ENCODE measurements around the gene AIMP2. TPM values are rescaled to one million over a fixed set of nuclear protein-coding genes. Genes with fewer than 3 reads are reported as not detected.
"Not testable (repeated sequence)": the region's sequence is repeated elsewhere in the genome, so short reads cannot be mapped to it uniquely, and the experiment has no call there.

The AIMP2 gene
- total and polyA plus RNA-seq, 2 donors (not counting 3 experiments of a cell fraction or from before 2014, with no cell fraction given), result 45.6 to 67.7 TPM

DNA sequence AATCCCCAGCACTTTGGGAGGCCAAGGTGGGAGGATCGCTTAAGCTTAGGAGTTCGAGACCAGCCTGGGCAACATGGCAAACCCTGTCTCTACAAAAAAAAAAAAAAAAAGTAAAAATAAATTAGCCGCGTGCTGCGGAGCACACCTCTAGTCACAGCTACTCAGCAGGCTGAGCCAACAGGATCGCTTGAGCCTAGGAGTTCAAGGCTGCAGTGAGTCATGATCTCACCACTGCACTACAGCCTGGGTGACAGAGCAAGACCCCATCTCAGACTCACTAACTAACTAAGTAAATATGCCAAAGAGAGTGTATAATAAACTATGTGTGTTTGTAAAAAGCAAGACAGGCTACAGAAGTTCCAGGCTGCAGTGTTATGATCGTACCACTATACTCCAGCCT lies 45.3 kb upstream of the AIMP2 start:
- H3K9me3 ChIP-seq (replicated peaks; ENCODE audit: control insufficient read depth, insufficient read depth, low read length); POLR2A ChIA-PET; H3K36me3 ChIP-seq (ENCODE audit: control insufficient read depth in 2 of 2, extremely low read depth in 1 of 2, insufficient read depth in 2 of 2, low read length in 2 of 2); H3K9ac ChIP-seq (replicated peaks; ENCODE audit: extremely low read depth, insufficient read depth, low read length); intact Hi-C loops (cut with micrococcal nuclease); H4K20me1 ChIP-seq (replicated peaks; ENCODE audit: control insufficient read depth, extremely low read depth, insufficient read depth, low read length); H3K4me1 ChIP-seq (ENCODE audit: control insufficient read depth, extremely low read depth, insufficient read depth, low read length); H3K4me2 ChIP-seq (ENCODE audit: insufficient read depth, low read length); H3K79me2 ChIP-seq (ENCODE audit: control insufficient read depth, insufficient read depth, low read length); H3K4me3 ChIP-seq (replicated peaks in 1 of 3; ENCODE audit: insufficient read depth in 1 of 3, low read depth in 1 of 3, low read length in 3 of 3); H3K9me1 ChIP-seq (replicated peaks; ENCODE audit: control insufficient read depth, extremely low read depth, insufficient read depth, low read length); dilution Hi-C loops (cut with MboI; ENCODE audit: extremely low pct_ligation_motif_present, low sequenced_read_pairs); H3K27me3 ChIP-seq (ENCODE audit: control insufficient read depth in 2 of 2, insufficient read depth in 2 of 2, low read length in 2 of 2); CTCF ChIA-PET; BruUV-seq (replicated peaks); H2AFZ ChIP-seq (ENCODE audit: low read depth, low read length); DNase-seq (ENCODE audit: low read depth, low spot score); H3K27ac ChIP-seq (ENCODE audit: insufficient read depth, low read depth, low read length): not testable (repeated sequence)
- peak; percentile 40 for FAIRE-seq

DNA sequence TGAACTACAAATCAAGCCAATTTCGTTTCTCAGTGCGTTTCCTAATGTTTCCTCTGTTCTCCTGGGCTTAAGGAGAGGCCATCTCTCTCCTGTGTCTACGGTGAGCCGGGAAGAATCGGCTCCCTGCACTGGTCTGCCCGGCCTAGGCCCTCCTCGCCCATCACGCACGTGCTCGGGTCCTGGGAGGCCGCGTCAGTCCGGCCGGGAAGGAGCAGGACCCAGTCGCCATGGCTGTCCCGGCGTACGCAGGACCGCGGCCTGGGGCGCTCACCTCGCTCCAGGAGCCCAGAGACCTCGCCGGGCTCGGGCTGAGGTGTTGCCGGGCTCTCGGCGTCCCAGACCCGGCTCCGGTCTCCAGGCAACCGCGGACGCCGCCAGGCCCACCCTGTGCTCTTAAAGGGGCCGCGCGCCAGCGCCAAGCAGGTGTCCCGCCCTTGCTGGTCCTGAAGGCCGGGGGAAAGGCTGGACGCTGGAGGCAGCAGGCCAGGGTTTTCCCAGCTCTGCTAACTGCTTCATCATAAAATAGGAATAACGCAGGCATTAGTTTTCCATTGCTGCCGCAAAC lies 38.6 kb upstream of the AIMP2 start, which contains the start of gene RSPH10B:
Gene RSPH10B (minus strand): TSS at position 343 of the 565 bp plus-strand sequence. CDS start 3,573 bp downstream, outside the sequence.
- dilution Hi-C loops (cut with MboI; ENCODE audit: extremely low pct_ligation_motif_present, low sequenced_read_pairs); H3K4me2 ChIP-seq (ENCODE audit: insufficient read depth, low read length); intact Hi-C loops (cut with micrococcal nuclease); H3K4me1 ChIP-seq (ENCODE audit: control insufficient read depth, extremely low read depth, insufficient read depth, low read length); H3K4me3 ChIP-seq (replicated peaks in 1 of 3; ENCODE audit: insufficient read depth in 1 of 3, low read depth in 1 of 3, low read length in 3 of 3); POLR2A ChIA-PET; H3K27me3 ChIP-seq (ENCODE audit: control insufficient read depth in 2 of 2, insufficient read depth in 2 of 2, low read length in 2 of 2); DNase-seq (ENCODE audit: low read depth, low spot score); H3K36me3 ChIP-seq (ENCODE audit: control insufficient read depth in 2 of 2, extremely low read depth in 1 of 2, insufficient read depth in 2 of 2, low read length in 2 of 2); CTCF ChIA-PET; BruUV-seq (replicated peaks); H2AFZ ChIP-seq (ENCODE audit: low read depth, low read length); H4K20me1 ChIP-seq (replicated peaks; ENCODE audit: control insufficient read depth, extremely low read depth, insufficient read depth, low read length); H3K79me2 ChIP-seq (ENCODE audit: control insufficient read depth, insufficient read depth, low read length); H3K27ac ChIP-seq (ENCODE audit: insufficient read depth, low read depth, low read length); H3K9me1 ChIP-seq (replicated peaks; ENCODE audit: control insufficient read depth, extremely low read depth, insufficient read depth, low read length); H3K9ac ChIP-seq (replicated peaks; ENCODE audit: extremely low read depth, insufficient read depth, low read length); H3K9me3 ChIP-seq (replicated peaks; ENCODE audit: control insufficient read depth, insufficient read depth, low read length): not testable (repeated sequence)
- FAIRE-seq, result peak; percentile 90

DNA sequence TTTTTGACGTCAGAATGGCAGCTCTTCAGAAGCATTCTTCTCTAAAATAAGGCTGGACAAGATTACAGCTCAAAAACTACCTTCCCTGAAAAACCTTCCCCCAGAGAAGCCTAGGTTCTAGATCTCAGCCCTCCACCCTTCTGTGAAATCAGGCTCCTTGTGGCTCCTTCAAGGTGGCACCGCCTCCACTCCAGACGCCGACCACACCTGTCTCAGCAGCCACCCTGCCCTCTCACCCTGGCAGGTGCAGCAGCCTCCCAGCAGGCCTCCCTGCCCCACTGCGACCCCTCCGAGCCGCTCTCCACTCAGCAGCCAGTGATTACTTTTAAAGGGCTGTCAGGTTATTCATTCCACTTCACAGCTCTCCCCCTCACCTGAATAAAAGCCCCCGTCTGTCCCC lies 35.5 kb upstream of the AIMP2 start:
- dilution Hi-C loops (cut with MboI; ENCODE audit: extremely low pct_ligation_motif_present, low sequenced_read_pairs); H3K9ac ChIP-seq (replicated peaks; ENCODE audit: extremely low read depth, insufficient read depth, low read length); H3K27me3 ChIP-seq (ENCODE audit: control insufficient read depth in 2 of 2, insufficient read depth in 2 of 2, low read length in 2 of 2); H3K9me1 ChIP-seq (replicated peaks; ENCODE audit: control insufficient read depth, extremely low read depth, insufficient read depth, low read length); H3K9me3 ChIP-seq (replicated peaks; ENCODE audit: control insufficient read depth, insufficient read depth, low read length); H3K79me2 ChIP-seq (ENCODE audit: control insufficient read depth, insufficient read depth, low read length); intact Hi-C loops (cut with micrococcal nuclease); DNase-seq (ENCODE audit: low read depth, low spot score); H3K4me2 ChIP-seq (ENCODE audit: insufficient read depth, low read length); H3K4me1 ChIP-seq (ENCODE audit: control insufficient read depth, extremely low read depth, insufficient read depth, low read length); H3K4me3 ChIP-seq (replicated peaks in 1 of 3; ENCODE audit: insufficient read depth in 1 of 3, low read depth in 1 of 3, low read length in 3 of 3); H3K27ac ChIP-seq (ENCODE audit: insufficient read depth, low read depth, low read length); H3K36me3 ChIP-seq (ENCODE audit: control insufficient read depth in 2 of 2, extremely low read depth in 1 of 2, insufficient read depth in 2 of 2, low read length in 2 of 2); CTCF ChIA-PET; H4K20me1 ChIP-seq (replicated peaks; ENCODE audit: control insufficient read depth, extremely low read depth, insufficient read depth, low read length); FAIRE-seq; H2AFZ ChIP-seq (ENCODE audit: low read depth, low read length); POLR2A ChIA-PET; BruUV-seq (replicated peaks): not testable (repeated sequence)

DNA sequence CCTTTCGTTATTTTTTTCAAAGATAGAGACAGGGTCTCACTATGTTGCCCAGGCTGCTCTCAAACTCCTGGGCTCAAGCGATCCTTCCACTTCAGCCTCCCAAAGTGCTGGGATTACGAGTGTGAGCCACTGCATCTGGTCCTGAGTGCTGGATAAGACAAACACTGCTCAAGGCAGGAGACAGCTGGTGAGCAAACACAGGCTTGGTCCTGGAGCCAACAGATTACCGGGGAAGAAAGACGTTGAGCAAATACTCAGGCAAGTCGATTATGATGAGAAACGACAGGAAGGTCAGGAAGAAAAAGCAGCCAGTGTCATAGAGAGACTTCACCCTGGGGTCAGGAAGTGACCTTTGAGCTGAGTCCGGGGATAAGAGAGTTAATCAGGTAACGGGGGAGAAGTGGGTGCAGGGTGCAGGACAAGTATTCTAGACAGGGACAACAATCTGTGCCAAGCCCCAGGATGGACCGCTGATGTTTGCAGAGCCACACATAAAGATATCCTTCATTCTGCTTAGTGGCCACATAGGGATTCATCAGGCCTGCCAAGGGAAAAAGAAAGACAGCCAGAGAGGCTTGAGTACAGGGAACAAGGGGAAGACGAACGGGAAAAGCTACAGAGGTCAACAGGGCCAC lies 29.3 kb upstream of the AIMP2 start:
- DNase-seq (ENCODE audit: low read depth, low spot score); dilution Hi-C loops (cut with MboI; ENCODE audit: extremely low pct_ligation_motif_present, low sequenced_read_pairs); POLR2A ChIA-PET; H3K27me3 ChIP-seq (ENCODE audit: control insufficient read depth in 2 of 2, insufficient read depth in 2 of 2, low read length in 2 of 2); CTCF ChIA-PET; H3K79me2 ChIP-seq (ENCODE audit: control insufficient read depth, insufficient read depth, low read length); H2AFZ ChIP-seq (ENCODE audit: low read depth, low read length); intact Hi-C loops (cut with micrococcal nuclease); H3K9me3 ChIP-seq (replicated peaks; ENCODE audit: control insufficient read depth, insufficient read depth, low read length); H3K4me2 ChIP-seq (ENCODE audit: insufficient read depth, low read length); H3K27ac ChIP-seq (ENCODE audit: insufficient read depth, low read depth, low read length); H3K9ac ChIP-seq (replicated peaks; ENCODE audit: extremely low read depth, insufficient read depth, low read length); H3K4me1 ChIP-seq (ENCODE audit: control insufficient read depth, extremely low read depth, insufficient read depth, low read length); H3K36me3 ChIP-seq (ENCODE audit: control insufficient read depth in 2 of 2, extremely low read depth in 1 of 2, insufficient read depth in 2 of 2, low read length in 2 of 2); H3K9me1 ChIP-seq (replicated peaks; ENCODE audit: control insufficient read depth, extremely low read depth, insufficient read depth, low read length); BruUV-seq (replicated peaks); H4K20me1 ChIP-seq (replicated peaks; ENCODE audit: control insufficient read depth, extremely low read depth, insufficient read depth, low read length); H3K4me3 ChIP-seq (replicated peaks in 1 of 3; ENCODE audit: insufficient read depth in 1 of 3, low read depth in 1 of 3, low read length in 3 of 3): not testable (repeated sequence)
- peak; percentile 40 for FAIRE-seq

Data from endothelial cell of umbilical vein (primary cell).